Stomach (tissue), 4 donors: Measurements from ENCODE around the gene JAKMIP1.

Experiments used
- CTCF ChIP-seq, 7 experiments: fragments of 450-650 bp in 4 of 7; fragments of 200-600 bp in 3 of 7; sonication (generic) in 3 of 7; IDR thresholded peaks; one replicate each; pipeline ENCODE4 v1.5.1; 2016 to 2019; ENCODE audit warnings: antibody characterized with exemption in 7 of 7, control low read depth in 2 of 7, mild to moderate bottlenecking in 1 of 7
- POLR2A ChIP-seq, 4 donors: fragments of 450-650 bp; IDR thresholded peaks; one replicate each; pipeline ENCODE4 v1.6.1; 2016; ENCODE audit warnings: antibody characterized with exemption in 4 of 4, control low read depth in 2 of 4, mild to moderate bottlenecking in 1 of 4, moderate library complexity in 1 of 4

GRCh38 chr4:6023731-6024130, 176.6 kb downstream of the JAKMIP1 start:
- TF ChIP-seq POLR2A (IDR thresholded peaks at IDR 0.05), result no peak
- no peak for TF ChIP-seq CTCF (IDR thresholded peaks at IDR 0.05)
